LNCaP clone FGC (cell line): ENCODE data around the gene ASB15.
"Not testable (repeated sequence)": the region's sequence is repeated elsewhere in the genome, so short reads cannot be mapped to it uniquely, and the experiment has no call there.

Source experiments
- DNase-seq: peaks from one replicate; pipeline ENCODE4 v3.0.0-alpha.2; 2011; ENCODE audit warnings: low read depth
- H3K4me3 ChIP-seq: 2 replicates; pipeline ENCODE4 v1.5.1; 2011; ENCODE audit warnings: mild to moderate bottlenecking, low read depth, low read length, control low read depth
- TF ChIP-seq, protein P1 (sequence below): IDR thresholded peaks from 2 replicates; pipeline ENCODE4 v1.5.1; 2012; ENCODE audit warnings: mild to moderate bottlenecking; ENCODE audit not compliant: control insufficient read depth, insufficient read depth; ENCODE audit errors: extremely low read depth

ASB15 gene

DNA sequence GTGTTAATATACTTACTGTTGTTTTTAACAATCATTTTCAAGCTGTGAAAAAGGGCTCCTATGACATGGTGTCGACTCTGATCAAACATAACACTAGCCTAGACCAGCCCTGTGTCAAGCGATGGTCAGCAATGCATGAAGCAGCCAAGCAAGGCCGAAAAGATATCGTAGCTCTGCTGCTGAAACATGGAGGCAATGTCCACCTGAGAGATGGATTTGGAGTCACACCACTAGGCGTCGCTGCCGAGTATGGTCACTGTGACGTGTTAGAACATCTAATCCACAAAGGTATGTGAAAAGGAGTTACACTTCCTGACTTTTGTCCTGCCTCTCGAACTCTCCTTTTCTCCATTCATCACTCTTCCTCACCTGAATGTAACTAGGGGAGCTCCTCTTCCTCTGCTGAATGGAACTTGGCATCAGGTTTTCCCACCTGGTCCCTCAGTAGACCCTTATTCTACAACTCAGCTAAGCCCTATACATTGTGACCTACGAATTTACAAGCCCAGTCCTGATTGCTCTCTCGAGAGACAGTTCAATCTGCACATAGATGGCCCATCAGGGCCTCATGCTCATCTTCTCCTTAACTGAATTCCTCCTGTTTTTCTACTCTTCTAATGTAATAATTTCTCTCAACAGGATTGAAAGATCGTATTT lies 23.0 kb downstream of the ASB15 start:
- TF ChIP-seq, protein P1, sequence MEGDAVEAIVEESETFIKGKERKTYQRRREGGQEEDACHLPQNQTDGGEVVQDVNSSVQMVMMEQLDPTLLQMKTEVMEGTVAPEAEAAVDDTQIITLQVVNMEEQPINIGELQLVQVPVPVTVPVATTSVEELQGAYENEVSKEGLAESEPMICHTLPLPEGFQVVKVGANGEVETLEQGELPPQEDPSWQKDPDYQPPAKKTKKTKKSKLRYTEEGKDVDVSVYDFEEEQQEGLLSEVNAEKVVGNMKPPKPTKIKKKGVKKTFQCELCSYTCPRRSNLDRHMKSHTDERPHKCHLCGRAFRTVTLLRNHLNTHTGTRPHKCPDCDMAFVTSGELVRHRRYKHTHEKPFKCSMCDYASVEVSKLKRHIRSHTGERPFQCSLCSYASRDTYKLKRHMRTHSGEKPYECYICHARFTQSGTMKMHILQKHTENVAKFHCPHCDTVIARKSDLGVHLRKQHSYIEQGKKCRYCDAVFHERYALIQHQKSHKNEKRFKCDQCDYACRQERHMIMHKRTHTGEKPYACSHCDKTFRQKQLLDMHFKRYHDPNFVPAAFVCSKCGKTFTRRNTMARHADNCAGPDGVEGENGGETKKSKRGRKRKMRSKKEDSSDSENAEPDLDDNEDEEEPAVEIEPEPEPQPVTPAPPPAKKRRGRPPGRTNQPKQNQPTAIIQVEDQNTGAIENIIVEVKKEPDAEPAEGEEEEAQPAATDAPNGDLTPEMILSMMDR: peak; percentile 63
- DNase-seq: no peak
- no peak overlapping the region for H3K4me3 ChIP-seq

DNA sequence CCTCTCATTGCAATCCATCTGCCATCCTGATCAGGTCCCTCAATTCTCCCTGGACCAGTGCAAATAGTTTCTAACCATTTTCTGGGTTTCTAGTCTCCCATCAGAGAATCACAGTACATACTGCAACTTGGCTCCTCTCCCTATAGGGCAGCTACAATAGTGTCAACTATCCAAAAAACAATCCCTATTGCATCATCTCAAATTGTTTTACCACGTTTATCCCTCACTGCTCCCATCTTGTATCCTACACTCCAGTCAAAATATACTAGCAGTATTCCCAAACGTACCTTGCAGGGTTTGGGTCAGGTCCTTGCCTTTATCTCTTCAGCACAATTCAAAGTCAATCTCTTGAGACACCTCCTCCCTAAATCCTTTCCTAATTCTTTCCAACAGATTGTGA lies 23.6 kb downstream of the ASB15 start:
- TF ChIP-seq, protein P1: no peak
- H3K4me3 ChIP-seq: no peak overlapping the region
- no peak for DNase-seq

DNA sequence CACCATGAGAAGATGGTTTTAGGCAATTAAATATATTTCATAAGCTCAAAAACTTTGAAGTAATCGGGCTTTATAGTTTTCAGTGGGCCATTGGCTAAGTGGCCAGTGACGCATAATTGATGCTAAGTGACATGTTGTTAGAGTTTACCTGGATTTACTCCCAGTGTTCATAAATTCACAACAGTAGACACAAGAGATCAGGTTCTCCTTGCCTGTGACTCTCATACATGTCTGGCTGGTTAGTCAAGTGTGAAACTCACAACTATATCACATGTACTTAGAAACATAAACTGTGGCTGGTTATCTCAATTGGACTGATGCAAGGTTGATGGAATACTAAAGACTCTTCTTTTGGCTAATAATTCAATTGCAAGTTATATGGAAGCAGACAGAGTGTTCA lies 26.2 kb downstream of the ASB15 start:
- H3K4me3 ChIP-seq: no peak overlapping the region
- TF ChIP-seq, protein P1: no peak
- no peak for DNase-seq

DNA sequence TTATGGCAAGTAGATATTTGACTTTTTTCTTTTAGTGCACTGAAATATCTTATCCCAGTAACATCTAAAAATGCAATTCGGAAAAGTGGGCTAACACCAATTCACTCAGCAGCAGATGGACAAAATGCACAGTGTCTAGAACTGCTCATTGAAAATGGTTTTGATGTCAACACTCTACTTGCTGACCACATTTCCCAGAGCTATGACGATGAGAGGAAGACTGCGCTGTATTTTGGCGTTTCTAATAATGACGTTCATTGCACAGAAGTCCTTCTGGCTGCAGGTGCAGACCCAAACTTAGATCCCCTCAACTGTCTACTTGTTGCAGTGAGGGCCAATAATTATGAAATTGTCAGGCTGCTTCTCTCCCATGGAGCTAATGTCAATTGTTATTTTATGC lies 27.2 kb downstream of the ASB15 start:
- no peak for DNase-seq
- H3K4me3 ChIP-seq: no peak overlapping the region
- TF ChIP-seq, protein P1: no peak

DNA sequence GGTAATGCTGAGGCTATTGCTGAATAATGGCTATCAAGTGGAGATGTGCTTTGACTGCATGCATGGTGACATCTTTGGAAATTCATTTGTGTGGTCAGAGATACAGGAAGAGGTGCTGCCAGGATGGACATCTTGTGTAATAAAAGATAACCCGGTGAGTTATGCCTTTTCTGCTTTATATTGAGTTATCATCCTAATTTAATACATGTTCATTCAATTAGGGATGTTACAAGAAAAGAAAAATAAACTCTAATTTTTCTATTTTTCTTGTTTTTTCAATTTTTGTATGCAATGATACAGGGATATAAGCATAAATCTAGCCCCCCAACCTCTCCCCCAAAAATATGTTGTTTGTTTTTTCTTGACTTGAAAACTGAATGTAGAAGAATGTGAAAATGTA lies 27.7 kb downstream of the ASB15 start:
- H3K4me3 ChIP-seq: no peak overlapping the region
- TF ChIP-seq, protein P1: no peak
- no peak for DNase-seq

DNA sequence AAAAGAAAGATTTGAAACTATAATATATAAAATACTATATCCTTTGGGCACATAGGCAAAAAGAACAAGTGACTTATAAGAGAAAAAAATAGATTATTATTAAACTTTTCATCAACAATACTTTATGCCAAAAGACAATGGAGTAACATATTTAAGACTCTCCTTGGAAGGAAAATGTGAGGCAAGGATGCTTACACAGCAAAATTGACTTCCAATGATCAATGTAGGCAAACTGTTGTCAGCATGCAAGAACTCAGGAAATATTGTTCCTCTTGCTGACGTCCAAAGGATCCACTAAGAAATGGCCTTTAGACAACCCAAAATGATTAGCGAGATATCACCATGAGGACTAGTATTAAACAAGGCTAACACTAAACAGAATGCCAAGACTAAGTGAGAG lies 31.2 kb downstream of the ASB15 start:
- TF ChIP-seq, protein P1: no peak

DNA sequence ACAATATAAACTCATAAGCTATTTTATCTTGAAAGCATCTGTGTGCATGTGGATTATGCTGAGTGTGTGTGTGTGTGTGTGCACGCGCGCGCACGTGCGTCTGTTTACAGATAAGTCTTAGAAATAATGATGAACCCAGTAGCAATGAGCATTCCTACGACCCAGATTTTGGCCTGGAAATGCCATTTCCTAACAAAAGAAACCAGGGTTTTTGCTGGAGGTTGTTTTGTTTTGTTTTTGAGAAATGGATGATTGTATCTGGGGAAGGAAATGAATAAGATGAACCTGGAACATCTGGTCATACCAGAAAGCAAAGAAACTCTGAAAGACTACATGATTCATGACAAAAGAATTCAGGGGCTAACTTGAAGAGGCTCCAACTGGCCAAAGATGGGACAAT lies 31.9 kb downstream of the ASB15 start:
- H3K4me3 ChIP-seq: no peak overlapping the region
- no peak for DNase-seq
- TF ChIP-seq, protein P1: no peak

More for the DNA sequence above, 31.2 kb downstream of the ASB15 start:
- no peak overlapping the region for H3K4me3 ChIP-seq
- no peak for DNase-seq

DNA sequence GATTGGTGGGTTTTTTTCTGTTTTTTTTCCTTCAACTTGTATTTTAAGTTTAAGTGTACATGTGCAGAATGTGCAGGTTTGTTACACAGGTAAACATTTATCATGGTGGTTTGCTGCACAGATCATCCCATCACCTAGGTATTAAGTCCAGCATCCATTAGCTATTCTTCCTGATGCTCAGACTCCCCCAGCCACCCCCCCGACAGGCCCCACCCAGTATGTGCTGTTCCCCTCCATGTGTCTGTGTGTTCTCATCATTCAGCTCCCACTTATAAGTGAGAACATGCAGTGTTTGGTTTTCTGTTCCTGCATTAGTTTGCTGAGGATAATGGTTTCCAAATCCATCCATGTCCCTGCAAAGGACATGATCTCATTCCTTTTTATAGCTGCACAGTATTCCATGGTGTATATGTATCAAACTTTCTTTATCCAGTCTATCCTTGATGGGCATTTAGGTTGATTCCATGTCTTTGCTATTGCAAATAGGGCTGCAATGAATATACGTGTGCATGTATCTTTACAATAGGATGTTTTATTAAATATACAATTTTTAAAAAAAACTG lies 32.5 kb downstream of the ASB15 start:
- not testable (repeated sequence) for DNase-seq, H3K4me3 ChIP-seq
